HEK293 (cell line): ENCODE measurements around the gene USP24.

ENCODE experiments used
- SP7 ChIP-seq: fragments of 450-650 bp; formaldehyde crosslinking; IDR thresholded peaks from 2 replicates; pipeline ENCODE4 v1.5.1; 2016; ENCODE audit warnings: missing biosample characterization, missing genetic modification characterization
- ZNF175 ChIP-seq: fragments of 450-650 bp; formaldehyde crosslinking; IDR thresholded peaks from 2 replicates; pipeline ENCODE4 v1.5.1; 2016; ENCODE audit warnings: missing biosample characterization, missing genetic modification characterization
- ZNF19 ChIP-seq: fragments of 450-650 bp; formaldehyde crosslinking; IDR thresholded peaks from 2 replicates; pipeline ENCODE4; 2016; ENCODE audit warnings: missing biosample characterization, missing genetic modification characterization, low read depth
- ZNF555 ChIP-seq: fragments of 450-650 bp; formaldehyde crosslinking; conservative IDR thresholded peaks from 2 replicates; pipeline ENCODE4 v1.5.1; 2017; ENCODE audit warnings: missing biosample characterization, mild to moderate bottlenecking, missing genetic modification characterization, inconsistent platforms
- ZNF558 ChIP-seq: fragments of 450-650 bp; formaldehyde crosslinking; IDR thresholded peaks from 2 replicates; pipeline ENCODE4 v1.5.1; 2016; ENCODE audit warnings: missing biosample characterization, missing genetic modification characterization
- ZNF580 ChIP-seq: fragments of 450-650 bp; formaldehyde crosslinking; IDR thresholded peaks from 2 replicates; pipeline ENCODE4 v1.5.1; 2016; ENCODE audit warnings: missing biosample characterization, missing genetic modification characterization
- ZNF677 ChIP-seq: fragments of 450-650 bp; IDR thresholded peaks from 2 replicates; pipeline ENCODE4 v1.5.0; 2018; ENCODE audit warnings: missing biosample characterization, mild to moderate bottlenecking, missing genetic modification characterization, moderate library complexity
- TF ChIP-seq, protein P1 (sequence below): fragments of 450-650 bp; formaldehyde crosslinking; IDR thresholded peaks from 2 replicates; pipeline ENCODE4 v1.5.1; 2016; ENCODE audit warnings: missing biosample characterization, missing genetic modification characterization
- TF ChIP-seq, protein P2 (sequence below): fragments of 450-650 bp; formaldehyde crosslinking; IDR thresholded peaks from 2 replicates; pipeline ENCODE4 v1.5.1; 2016; ENCODE audit warnings: missing biosample characterization, missing genetic modification characterization

DNA sequence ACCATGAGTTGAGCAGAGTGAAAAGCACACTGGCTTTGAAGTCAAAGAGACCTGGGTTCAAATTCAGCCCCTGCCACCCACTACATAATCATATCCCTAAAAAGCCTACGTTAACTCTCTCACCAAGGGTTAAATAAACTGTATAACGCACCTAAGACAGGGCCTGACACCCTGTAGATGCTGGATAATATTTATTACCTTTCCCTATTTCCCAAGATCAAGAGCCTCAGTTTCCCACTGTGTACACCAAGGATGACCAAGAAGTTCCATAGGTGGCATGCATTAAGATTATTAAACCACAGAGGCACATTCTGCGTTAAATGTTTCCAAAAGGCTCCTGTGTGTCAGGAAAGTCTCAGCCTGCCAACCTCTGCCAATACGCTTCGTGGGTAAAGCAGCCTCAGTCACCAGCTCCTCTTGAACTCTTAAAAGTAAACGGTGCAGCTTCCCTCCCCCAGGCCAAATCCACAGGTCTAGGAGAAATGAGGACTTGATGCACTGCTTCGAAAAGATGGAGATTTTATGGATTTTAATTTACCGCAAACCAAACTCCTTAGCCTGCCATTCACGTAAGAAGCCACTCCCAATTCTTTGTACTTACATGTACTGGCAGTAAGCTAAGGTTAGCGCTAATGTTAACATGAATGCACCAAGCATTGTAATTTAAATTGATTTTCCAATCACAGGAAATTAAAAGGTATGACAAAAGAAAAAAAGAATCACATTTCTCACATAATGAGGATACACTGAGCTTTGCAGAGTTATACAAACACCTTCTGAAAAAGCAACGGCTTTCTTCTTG, 2.6 kb downstream of the USP24 start:
- TF ChIP-seq, protein P1, sequence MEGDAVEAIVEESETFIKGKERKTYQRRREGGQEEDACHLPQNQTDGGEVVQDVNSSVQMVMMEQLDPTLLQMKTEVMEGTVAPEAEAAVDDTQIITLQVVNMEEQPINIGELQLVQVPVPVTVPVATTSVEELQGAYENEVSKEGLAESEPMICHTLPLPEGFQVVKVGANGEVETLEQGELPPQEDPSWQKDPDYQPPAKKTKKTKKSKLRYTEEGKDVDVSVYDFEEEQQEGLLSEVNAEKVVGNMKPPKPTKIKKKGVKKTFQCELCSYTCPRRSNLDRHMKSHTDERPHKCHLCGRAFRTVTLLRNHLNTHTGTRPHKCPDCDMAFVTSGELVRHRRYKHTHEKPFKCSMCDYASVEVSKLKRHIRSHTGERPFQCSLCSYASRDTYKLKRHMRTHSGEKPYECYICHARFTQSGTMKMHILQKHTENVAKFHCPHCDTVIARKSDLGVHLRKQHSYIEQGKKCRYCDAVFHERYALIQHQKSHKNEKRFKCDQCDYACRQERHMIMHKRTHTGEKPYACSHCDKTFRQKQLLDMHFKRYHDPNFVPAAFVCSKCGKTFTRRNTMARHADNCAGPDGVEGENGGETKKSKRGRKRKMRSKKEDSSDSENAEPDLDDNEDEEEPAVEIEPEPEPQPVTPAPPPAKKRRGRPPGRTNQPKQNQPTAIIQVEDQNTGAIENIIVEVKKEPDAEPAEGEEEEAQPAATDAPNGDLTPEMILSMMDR, result no peak
- TF ChIP-seq ZNF677 (tag by site-specific recombination), result no peak
- no peak for TF ChIP-seq SP7 (tag by site-specific recombination)
- TF ChIP-seq ZNF175 (tag by site-specific recombination), result no peak
- no peak for TF ChIP-seq ZNF555
- TF ChIP-seq ZNF558, result no peak
- TF ChIP-seq ZNF19 (tag by site-specific recombination), result no peak
- TF ChIP-seq, protein P2, sequence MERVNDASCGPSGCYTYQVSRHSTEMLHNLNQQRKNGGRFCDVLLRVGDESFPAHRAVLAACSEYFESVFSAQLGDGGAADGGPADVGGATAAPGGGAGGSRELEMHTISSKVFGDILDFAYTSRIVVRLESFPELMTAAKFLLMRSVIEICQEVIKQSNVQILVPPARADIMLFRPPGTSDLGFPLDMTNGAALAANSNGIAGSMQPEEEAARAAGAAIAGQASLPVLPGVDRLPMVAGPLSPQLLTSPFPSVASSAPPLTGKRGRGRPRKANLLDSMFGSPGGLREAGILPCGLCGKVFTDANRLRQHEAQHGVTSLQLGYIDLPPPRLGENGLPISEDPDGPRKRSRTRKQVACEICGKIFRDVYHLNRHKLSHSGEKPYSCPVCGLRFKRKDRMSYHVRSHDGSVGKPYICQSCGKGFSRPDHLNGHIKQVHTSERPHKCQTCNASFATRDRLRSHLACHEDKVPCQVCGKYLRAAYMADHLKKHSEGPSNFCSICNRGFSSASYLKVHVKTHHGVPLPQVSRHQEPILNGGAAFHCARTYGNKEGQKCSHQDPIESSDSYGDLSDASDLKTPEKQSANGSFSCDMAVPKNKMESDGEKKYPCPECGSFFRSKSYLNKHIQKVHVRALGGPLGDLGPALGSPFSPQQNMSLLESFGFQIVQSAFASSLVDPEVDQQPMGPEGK (tag by site-specific recombination), result no peak
- no peak for TF ChIP-seq ZNF580 (tag by site-specific recombination)
